HL-60 (cell line): ENCODE measurements around the gene SLC28A2.

Source experiments
- DNase-seq, 2 experiments: peaks; one replicate each; pipeline ENCODE4 v3.0.0-alpha.2; 2010 to 2020; ENCODE audit warnings: low read depth in 1 of 2, low spot score in 1 of 2
- H3K27ac ChIP-seq: fragments of 250-450 bp; sonication (Bioruptor Pico); replicated peaks from 2 replicates; pipeline ENCODE4 v1.5.1; 2020; ENCODE audit warnings: mild to moderate bottlenecking, moderate library complexity
- H3K27me3 ChIP-seq: fragments of 250-450 bp; sonication (Bioruptor Pico); 2 replicates; pipeline ENCODE4 v1.5.1; 2021; ENCODE audit warnings: mild to moderate bottlenecking, moderate library complexity; ENCODE audit not compliant: insufficient read depth, poor library complexity, severe bottlenecking
- H3K4me3 ChIP-seq: replicated peaks from 2 replicates; pipeline ENCODE4 v1.5.1; 2011; ENCODE audit warnings: mild to moderate bottlenecking, control low read depth, low read length; ENCODE audit not compliant: insufficient read depth
- GABPA ChIP-seq: IDR thresholded peaks from 2 replicates; pipeline ENCODE4 v1.6.1; 2012; ENCODE audit warnings: low read depth
- POLR2AphosphoS5 ChIP-seq: IDR thresholded peaks from 2 replicates; pipeline ENCODE4 v1.6.1; 2012; ENCODE audit warnings: low read depth
- SPI1 ChIP-seq: IDR thresholded peaks from 2 replicates; pipeline ENCODE4 v1.6.1; 2012; ENCODE audit warnings: low read depth, mild to moderate bottlenecking, borderline replicate concordance
- long read RNA-seq: library from polyadenylated mRNA; unstranded; transcript quantifications from one replicate; pipeline ENCODE4 v2.0.0, GENCODE V29; 2020
- TF ChIP-seq, protein P1 (sequence below): IDR thresholded peaks from one replicate; pipeline ENCODE4 v1.5.1; 2011; ENCODE audit warnings: low read length, control low read depth, inconsistent platforms; ENCODE audit not compliant: insufficient read depth
- TF ChIP-seq, protein P2 (sequence below): IDR thresholded peaks from 2 replicates; pipeline ENCODE4 v1.6.1; 2012; ENCODE audit warnings: low read depth; ENCODE audit not compliant: insufficient replicate concordance

SLC28A2 gene, protein sequence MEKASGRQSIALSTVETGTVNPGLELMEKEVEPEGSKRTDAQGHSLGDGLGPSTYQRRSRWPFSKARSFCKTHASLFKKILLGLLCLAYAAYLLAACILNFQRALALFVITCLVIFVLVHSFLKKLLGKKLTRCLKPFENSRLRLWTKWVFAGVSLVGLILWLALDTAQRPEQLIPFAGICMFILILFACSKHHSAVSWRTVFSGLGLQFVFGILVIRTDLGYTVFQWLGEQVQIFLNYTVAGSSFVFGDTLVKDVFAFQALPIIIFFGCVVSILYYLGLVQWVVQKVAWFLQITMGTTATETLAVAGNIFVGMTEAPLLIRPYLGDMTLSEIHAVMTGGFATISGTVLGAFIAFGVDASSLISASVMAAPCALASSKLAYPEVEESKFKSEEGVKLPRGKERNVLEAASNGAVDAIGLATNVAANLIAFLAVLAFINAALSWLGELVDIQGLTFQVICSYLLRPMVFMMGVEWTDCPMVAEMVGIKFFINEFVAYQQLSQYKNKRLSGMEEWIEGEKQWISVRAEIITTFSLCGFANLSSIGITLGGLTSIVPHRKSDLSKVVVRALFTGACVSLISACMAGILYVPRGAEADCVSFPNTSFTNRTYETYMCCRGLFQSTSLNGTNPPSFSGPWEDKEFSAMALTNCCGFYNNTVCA
- long read RNA-seq, result 0 reads

DNA sequence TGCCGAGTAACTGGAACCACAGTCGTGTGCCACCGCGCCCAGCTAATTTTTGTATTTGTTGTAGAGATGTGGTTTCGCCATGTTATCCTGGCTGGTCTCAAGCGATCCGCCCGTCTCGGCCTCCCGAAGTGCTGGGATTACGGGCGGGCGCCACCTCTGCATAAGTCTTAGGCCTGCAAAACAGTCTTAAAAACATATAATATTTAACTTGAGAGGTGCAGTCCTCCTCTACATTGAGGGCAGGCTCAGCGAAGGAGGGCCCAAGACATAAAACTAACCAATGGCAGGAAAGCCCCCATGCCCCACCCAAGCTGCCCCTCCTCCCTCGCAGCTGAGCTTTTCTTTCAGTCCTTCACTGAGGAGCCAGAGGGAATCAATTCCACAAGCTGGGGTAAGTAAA lies at the start of gene SLC28A2:
SLC28A2 (plus strand) TSS at position 347 of the 400 bp plus-strand sequence. CDS start 982 bp downstream, outside the sequence.
- TF ChIP-seq, protein P1, sequence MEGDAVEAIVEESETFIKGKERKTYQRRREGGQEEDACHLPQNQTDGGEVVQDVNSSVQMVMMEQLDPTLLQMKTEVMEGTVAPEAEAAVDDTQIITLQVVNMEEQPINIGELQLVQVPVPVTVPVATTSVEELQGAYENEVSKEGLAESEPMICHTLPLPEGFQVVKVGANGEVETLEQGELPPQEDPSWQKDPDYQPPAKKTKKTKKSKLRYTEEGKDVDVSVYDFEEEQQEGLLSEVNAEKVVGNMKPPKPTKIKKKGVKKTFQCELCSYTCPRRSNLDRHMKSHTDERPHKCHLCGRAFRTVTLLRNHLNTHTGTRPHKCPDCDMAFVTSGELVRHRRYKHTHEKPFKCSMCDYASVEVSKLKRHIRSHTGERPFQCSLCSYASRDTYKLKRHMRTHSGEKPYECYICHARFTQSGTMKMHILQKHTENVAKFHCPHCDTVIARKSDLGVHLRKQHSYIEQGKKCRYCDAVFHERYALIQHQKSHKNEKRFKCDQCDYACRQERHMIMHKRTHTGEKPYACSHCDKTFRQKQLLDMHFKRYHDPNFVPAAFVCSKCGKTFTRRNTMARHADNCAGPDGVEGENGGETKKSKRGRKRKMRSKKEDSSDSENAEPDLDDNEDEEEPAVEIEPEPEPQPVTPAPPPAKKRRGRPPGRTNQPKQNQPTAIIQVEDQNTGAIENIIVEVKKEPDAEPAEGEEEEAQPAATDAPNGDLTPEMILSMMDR, result no peak
- no peak for TF ChIP-seq SPI1
- no peak for TF ChIP-seq POLR2AphosphoS5
- TF ChIP-seq, protein P2, sequence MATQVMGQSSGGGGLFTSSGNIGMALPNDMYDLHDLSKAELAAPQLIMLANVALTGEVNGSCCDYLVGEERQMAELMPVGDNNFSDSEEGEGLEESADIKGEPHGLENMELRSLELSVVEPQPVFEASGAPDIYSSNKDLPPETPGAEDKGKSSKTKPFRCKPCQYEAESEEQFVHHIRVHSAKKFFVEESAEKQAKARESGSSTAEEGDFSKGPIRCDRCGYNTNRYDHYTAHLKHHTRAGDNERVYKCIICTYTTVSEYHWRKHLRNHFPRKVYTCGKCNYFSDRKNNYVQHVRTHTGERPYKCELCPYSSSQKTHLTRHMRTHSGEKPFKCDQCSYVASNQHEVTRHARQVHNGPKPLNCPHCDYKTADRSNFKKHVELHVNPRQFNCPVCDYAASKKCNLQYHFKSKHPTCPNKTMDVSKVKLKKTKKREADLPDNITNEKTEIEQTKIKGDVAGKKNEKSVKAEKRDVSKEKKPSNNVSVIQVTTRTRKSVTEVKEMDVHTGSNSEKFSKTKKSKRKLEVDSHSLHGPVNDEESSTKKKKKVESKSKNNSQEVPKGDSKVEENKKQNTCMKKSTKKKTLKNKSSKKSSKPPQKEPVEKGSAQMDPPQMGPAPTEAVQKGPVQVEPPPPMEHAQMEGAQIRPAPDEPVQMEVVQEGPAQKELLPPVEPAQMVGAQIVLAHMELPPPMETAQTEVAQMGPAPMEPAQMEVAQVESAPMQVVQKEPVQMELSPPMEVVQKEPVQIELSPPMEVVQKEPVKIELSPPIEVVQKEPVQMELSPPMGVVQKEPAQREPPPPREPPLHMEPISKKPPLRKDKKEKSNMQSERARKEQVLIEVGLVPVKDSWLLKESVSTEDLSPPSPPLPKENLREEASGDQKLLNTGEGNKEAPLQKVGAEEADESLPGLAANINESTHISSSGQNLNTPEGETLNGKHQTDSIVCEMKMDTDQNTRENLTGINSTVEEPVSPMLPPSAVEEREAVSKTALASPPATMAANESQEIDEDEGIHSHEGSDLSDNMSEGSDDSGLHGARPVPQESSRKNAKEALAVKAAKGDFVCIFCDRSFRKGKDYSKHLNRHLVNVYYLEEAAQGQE, result no peak
- TF ChIP-seq GABPA, result no peak
- DNase-seq, result no peak
- Histone ChIP-seq H3K4me3 (no peak within 1 kb of the TSS), H3K27me3 (no peaks in the 10 kb centered on the region), H3K27ac (no peak within 1 kb of the TSS)

DNA sequence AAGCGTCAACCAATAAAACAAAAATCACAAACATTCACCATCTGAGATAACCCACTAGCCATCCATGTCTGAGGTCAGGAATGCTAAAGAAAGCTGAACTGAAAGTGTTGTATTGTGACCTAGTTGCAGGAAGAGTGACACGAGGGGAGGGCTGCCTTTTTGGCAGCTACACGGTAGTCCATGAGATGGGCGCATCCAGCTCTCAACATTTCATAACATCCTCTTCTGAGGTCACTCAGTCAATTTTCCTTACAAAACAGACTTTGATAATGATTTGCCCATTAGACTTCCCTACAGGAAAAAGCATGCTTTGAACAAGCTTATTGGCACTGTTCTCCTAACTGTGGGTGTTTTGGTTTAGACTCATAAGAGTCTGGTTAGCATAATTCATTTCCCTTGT lies 48.9 kb upstream of the SLC28A2 start:
- no peak overlapping the region for H3K4me3 ChIP-seq

DNA sequence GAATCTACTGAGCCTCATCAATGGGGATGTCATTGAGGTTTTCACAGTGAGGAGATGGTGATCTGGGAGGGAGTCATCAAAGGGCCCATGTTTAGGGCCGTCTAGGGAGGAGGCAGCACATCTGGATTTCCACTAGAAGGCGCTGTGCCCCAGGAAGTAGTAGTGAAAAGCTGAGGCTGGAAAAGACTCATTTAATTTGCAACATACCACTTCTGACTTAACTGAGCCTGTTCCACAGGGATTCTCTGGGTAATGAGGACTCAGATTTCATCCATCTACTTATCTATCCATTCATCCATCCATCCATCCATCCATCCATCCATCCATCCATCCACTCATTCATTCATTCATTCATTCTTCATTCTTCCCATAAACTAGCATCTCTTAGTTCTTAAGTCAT lies 46.8 kb upstream of the SLC28A2 start:
- no peak overlapping the region for H3K4me3 ChIP-seq
- DNase-seq, result peak in 1 of 2 experiments; percentile 73
- TF ChIP-seq, protein P1, result peak; percentile 98
- TF ChIP-seq GABPA, result no peak
- TF ChIP-seq SPI1, result no peak
- no peaks in the 10 kb centered on the region for H3K27me3 ChIP-seq
- H3K27ac ChIP-seq, result no peak overlapping the region

More for the DNA sequence above, 48.9 kb upstream of the SLC28A2 start:
- DNase-seq, result no peak
- H3K27me3 ChIP-seq, result no peaks in the 10 kb centered on the region
- H3K27ac ChIP-seq, result no peak overlapping the region
- TF ChIP-seq POLR2AphosphoS5 (no peak), GABPA (no peak), SPI1 (no peak)
- TF ChIP-seq, protein P2, result no peak
- TF ChIP-seq, protein P1, result no peak
